DND-41 (cell line): ENCODE measurements around the gene MAP1LC3B.
A peak's percentile ranks its signal among the peaks of the same experiment; 100 is the strongest.

ENCODE experiments used
- ATAC-seq: fragments of 200-7000 bp; cut with Tn5 transposase; 3 replicates; pipeline ENCODE4 v1.9.1; 2021; ENCODE audit warnings: low read depth; ENCODE audit not compliant: insufficient read depth
- DNase-seq: peaks from one replicate; pipeline ENCODE4 v3.0.0-alpha.2; 2020
- H2AFZ ChIP-seq: 2 replicates; pipeline ENCODE4 v1.6.0; 2012; ENCODE audit warnings: low read depth, low read length
- H3K27ac ChIP-seq: 2 replicates; pipeline ENCODE4 v1.5.1; 2012; ENCODE audit warnings: low read length, inconsistent platforms
- H3K27me3 ChIP-seq: fragments of 200-600 bp; sonication (generic); 2 replicates; pipeline ENCODE4 v1.6.0; 2012; ENCODE audit warnings: low read length, mild to moderate bottlenecking, inconsistent platforms; ENCODE audit not compliant: insufficient read depth, poor library complexity
- H3K36me3 ChIP-seq: 2 replicates; pipeline ENCODE4 v1.5.1; 2012; ENCODE audit warnings: low read length, inconsistent platforms; ENCODE audit not compliant: insufficient read depth
- H3K4me1 ChIP-seq: 2 replicates; pipeline ENCODE4 v1.5.1; 2012; ENCODE audit warnings: mild to moderate bottlenecking, low read length; ENCODE audit not compliant: insufficient read depth
- H3K4me2 ChIP-seq: 2 replicates; pipeline ENCODE4 v1.6.0; 2012; ENCODE audit warnings: mild to moderate bottlenecking, moderate library complexity, low read length, inconsistent platforms; ENCODE audit not compliant: insufficient read depth
- H3K4me3 ChIP-seq, 2 experiments: fragments of 200-600 bp in 1 of 2; shearing (Covaris generic) in 1 of 2; 2 replicates each; pipeline ENCODE4 v1.5.1; 2012 to 2016; ENCODE audit warnings: inconsistent platforms in 2 of 2, low read length in 2 of 2, mild to moderate bottlenecking in 2 of 2, low read depth in 1 of 2, moderate library complexity in 1 of 2
- H3K79me2 ChIP-seq: 2 replicates; pipeline ENCODE4 v1.6.0; 2012; ENCODE audit warnings: low read length, inconsistent platforms; ENCODE audit not compliant: insufficient read depth
- H3K9ac ChIP-seq: 2 replicates; pipeline ENCODE4 v1.6.0; 2012; ENCODE audit warnings: low read depth, mild to moderate bottlenecking, inconsistent platforms, low read length, moderate library complexity
- H3K9me3 ChIP-seq: 2 replicates; pipeline ENCODE4 v1.5.1; 2012; ENCODE audit warnings: low read length, moderate library complexity, mild to moderate bottlenecking, inconsistent platforms; ENCODE audit not compliant: insufficient read depth, severe bottlenecking
- H4K20me1 ChIP-seq: 2 replicates; pipeline ENCODE4 v1.6.0; 2012; ENCODE audit warnings: low read length; ENCODE audit not compliant: insufficient read depth
- CTCF ChIP-seq: IDR thresholded peaks from 2 replicates; pipeline ENCODE4 v1.5.1; 2012; ENCODE audit warnings: borderline replicate concordance, low read length, moderate library complexity, mild to moderate bottlenecking; ENCODE audit not compliant: poor library complexity, severe bottlenecking; ENCODE audit errors: extremely low read depth
- EZH2 ChIP-seq: IDR thresholded peaks from 3 replicates; pipeline ENCODE4 v1.6.1; 2012; ENCODE audit warnings: borderline replicate concordance, low read depth, mild to moderate bottlenecking, moderate library complexity, low read length, inconsistent platforms; ENCODE audit not compliant: severe bottlenecking

The MAP1LC3B gene

GRCh38 chr16:87393680-87394055 lies 1.5 kb downstream of the MAP1LC3B start:
- ATAC-seq = no peak
- Histone ChIP-seq H3K27me3 (no peaks in the 10 kb centered on the region), H3K4me1 (peaks cover 45% of the 10 kb centered on the region), H3K36me3 (peaks cover 10% of the 10 kb centered on the region), H3K9ac (peak overlapping the region; percentile 97; the same call in 1 of the 2 replicates), H2AFZ (no peak overlapping the region), H4K20me1 (peaks cover 35% of the 10 kb centered on the region), H3K4me3 (peak overlapping the region; percentile 61 to 68; a peak in 3 of 4 replicates), H3K4me2 (peak overlapping the region; percentile 96), H3K9me3 (no peaks in the 10 kb centered on the region), H3K27ac (no peak overlapping the region; the same call in 1 of the 2 replicates), H3K79me2 (peaks cover 82% of the 10 kb centered on the region)
- TF ChIP-seq EZH2 = no peak
- DNase-seq = no peak

GRCh38 chr16:87395181-87395842 lies 3.2 kb downstream of the MAP1LC3B start:
- no peak overlapping the region for H3K27ac ChIP-seq
- H3K9me3 ChIP-seq = no peaks in the 10 kb centered on the region
- peaks cover 35% of the 10 kb centered on the region for H3K4me1 ChIP-seq
- H2AFZ ChIP-seq = no peak overlapping the region
- no peaks in the 10 kb centered on the region for H3K27me3 ChIP-seq
- peaks cover 35% of the 10 kb centered on the region for H4K20me1 ChIP-seq
- TF ChIP-seq EZH2 = no peak
- no peak for TF ChIP-seq CTCF
- H3K4me3 ChIP-seq = no peak overlapping the region
- DNase-seq (no peak), ATAC-seq (no peak)
- peaks cover 80% of the 10 kb centered on the region for H3K79me2 ChIP-seq
- peaks cover 20% of the 10 kb centered on the region for H3K36me3 ChIP-seq
- peak overlapping the region; percentile 96; the same call in 1 of the 2 replicates for H3K4me2 ChIP-seq
- H3K9ac ChIP-seq = no peak overlapping the region

GRCh38 chr16:87404764-87405625 lies 12.9 kb downstream of the MAP1LC3B start:
- Histone ChIP-seq H3K9me3 (no peaks in the 10 kb centered on the region), H3K9ac (no peak overlapping the region), H3K79me2 (no peaks in the 10 kb centered on the region), H4K20me1 (no peaks in the 10 kb centered on the region), H2AFZ (no peak overlapping the region), H3K36me3 (peaks cover 43% of the 10 kb centered on the region), H3K27me3 (no peaks in the 10 kb centered on the region), H3K4me1 (no peaks in the 10 kb centered on the region), H3K27ac (no peak overlapping the region), H3K4me2 (no peak overlapping the region), H3K4me3 (no peak overlapping the region)
- no peak for DNase-seq
- TF ChIP-seq CTCF (no peak), EZH2 (no peak)
- ATAC-seq = no peak

GRCh38 chr16:87406495-87407088 lies 14.5 kb downstream of the MAP1LC3B start:
- no peaks in the 10 kb centered on the region for H3K4me1 ChIP-seq
- no peak overlapping the region for H2AFZ ChIP-seq
- DNase-seq = no peak
- no peaks in the 10 kb centered on the region for H3K9me3 ChIP-seq
- peaks cover 34% of the 10 kb centered on the region for H3K36me3 ChIP-seq
- no peak overlapping the region for H3K27ac ChIP-seq
- ATAC-seq = no peak
- no peaks in the 10 kb centered on the region for H3K79me2 ChIP-seq
- no peaks in the 10 kb centered on the region for H4K20me1 ChIP-seq
- H3K4me2 ChIP-seq = no peak overlapping the region
- H3K4me3 ChIP-seq = no peak overlapping the region
- H3K9ac ChIP-seq = no peak overlapping the region
- no peaks in the 10 kb centered on the region for H3K27me3 ChIP-seq
- TF ChIP-seq EZH2 = no peak
- TF ChIP-seq CTCF = no peak
